ENCODE data around the gene CD82.
"Not testable (repeated sequence)": the region's sequence is repeated elsewhere in the genome, so short reads cannot be mapped to it uniquely, and the experiment has no call there.

DNA sequence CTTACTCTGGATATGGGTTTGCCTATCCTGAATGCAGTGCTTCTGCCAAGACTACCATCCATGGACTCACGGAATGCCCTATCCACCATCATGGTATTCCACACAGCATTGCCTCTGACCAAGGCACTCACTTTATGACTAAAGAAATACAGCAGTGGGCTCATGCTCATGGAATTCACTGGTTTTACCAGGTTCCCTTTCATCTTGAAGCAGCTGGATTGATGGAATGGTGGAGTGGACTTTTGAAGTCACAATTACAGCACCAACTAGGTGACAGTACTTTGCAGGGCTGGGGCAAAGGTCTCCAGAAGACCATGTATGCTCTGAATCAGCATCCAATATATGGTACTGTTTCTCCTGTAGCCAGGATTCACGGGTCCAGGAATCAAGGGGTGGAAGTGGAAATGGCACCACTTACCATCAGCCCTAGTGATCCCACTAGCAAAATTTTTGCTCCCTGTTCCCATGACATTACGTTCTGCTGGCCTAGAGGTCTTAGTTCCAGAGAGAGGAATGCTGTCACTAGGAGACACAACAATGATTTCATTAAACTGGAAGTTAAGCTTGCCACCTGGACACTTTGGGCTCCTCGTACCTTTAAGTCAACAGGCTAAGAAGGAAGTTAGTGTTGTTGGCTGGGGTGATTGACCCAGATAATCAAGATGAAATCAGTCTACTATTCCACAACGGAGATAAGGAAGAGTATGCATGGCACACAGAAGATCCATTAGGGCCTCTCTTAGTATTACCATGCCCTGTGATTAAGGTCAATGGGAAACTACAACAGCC is 16.3 kb upstream of the CD82 start:
- TF ChIP-seq EZH2 (IDR thresholded peaks at IDR 0.05; ENCODE audit: insufficient read depth, poor library complexity, severe bottlenecking); EZH2phosphoT487 (IDR thresholded peaks at IDR 0.05; ENCODE audit: insufficient read depth, low read depth): not testable (repeated sequence)

All from GM23248 (cell line).